ENCODE data around the gene STMND1. TPM values are rescaled to one million over a fixed set of nuclear protein-coding genes. Genes with fewer than 3 reads are reported as not detected.

The STMND1 gene
- total and polyA plus RNA-seq, 2 of the 8 experiments (the other 6 are each of a cell fraction or from before 2014, with no cell fraction given), result not detected

DNA sequence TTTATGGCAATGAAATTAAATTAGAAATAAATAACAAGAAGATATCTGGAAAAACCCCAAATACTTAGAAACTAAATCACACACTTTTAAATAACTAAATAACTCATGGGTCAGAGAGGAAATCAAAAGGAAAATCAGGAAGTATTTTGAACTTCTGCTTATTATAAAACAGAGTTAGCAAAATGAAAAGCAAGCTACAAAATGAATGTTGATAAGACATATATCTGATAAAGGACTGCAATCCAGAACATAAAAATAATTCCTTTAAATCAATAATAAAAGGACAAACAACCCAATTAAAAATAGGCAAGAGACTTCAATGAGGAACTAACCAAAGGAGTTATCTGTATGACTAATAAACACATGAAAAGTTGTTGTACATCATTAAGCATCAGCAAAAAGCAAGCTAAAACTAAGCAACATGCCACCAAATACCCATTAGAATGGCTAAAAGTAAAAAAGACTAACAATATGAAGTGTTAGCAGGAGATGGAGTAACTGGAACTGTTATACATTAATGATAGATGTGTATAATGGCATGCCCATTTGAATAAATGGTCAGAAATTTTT lies 38.9 kb upstream of the STMND1 start (continued):
- TF ChIP-seq, protein P1, sequence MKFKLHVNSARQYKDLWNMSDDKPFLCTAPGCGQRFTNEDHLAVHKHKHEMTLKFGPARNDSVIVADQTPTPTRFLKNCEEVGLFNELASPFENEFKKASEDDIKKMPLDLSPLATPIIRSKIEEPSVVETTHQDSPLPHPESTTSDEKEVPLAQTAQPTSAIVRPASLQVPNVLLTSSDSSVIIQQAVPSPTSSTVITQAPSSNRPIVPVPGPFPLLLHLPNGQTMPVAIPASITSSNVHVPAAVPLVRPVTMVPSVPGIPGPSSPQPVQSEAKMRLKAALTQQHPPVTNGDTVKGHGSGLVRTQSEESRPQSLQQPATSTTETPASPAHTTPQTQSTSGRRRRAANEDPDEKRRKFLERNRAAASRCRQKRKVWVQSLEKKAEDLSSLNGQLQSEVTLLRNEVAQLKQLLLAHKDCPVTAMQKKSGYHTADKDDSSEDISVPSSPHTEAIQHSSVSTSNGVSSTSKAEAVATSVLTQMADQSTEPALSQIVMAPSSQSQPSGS (IDR thresholded peaks at IDR 0.05; ENCODE audit: low read length), result no peak

All from H1 (cell line).